Endothelial cell of umbilical vein (primary cell): ENCODE measurements around the gene CCN6. TPM values are rescaled to one million over a fixed set of nuclear protein-coding genes. Genes with fewer than 3 reads are reported as not detected.
"Not testable (repeated sequence)": the region's sequence is repeated elsewhere in the genome, so short reads cannot be mapped to it uniquely, and the experiment has no call there.

Source experiments
- BruUV-seq: library from RNA; stranded (reverse); fragments of 400-500 nt; replicated peaks from 2 replicates; lab custom pipeline; 2021; lab: Mats Ljungman, UMichigan
- CTCF ChIA-PET: fragments of 300-600, 350-600 bp; sonication (Branson Sonifier 250); formaldehyde crosslinking; loops from one replicate; lab custom pipeline; 2021; ENCODE audit warnings: antibody characterized with exemption, inconsistent platforms; lab: Charles Lee
- POLR2A ChIA-PET: fragments of 300-600, 350-600 bp; sonication (Branson Sonifier 250); formaldehyde crosslinking; loops from one replicate; lab custom pipeline; 2021; ENCODE audit warnings: antibody characterized with exemption, inconsistent platforms; lab: Charles Lee
- DNase-seq: peaks from one replicate; pipeline ENCODE4 v3.0.0-alpha.2; 2011; ENCODE audit warnings: low read depth, low spot score
- FAIRE-seq: peaks from 2 replicates; lab custom pipeline; 2011; peaks lifted over from hg19 to GRCh38; lab: Jason Lieb, UNC
- H2AFZ ChIP-seq: 2 replicates; pipeline ENCODE4 v1.6.0; 2012; ENCODE audit warnings: low read depth, low read length, control low read depth, inconsistent platforms
- H3K27ac ChIP-seq: 2 replicates; pipeline ENCODE4 v1.5.1; 2011; ENCODE audit warnings: low read depth, mild to moderate bottlenecking, control low read depth, low read length, moderate library complexity; ENCODE audit not compliant: insufficient read depth
- H3K27me3 ChIP-seq, 2 experiments: 2 replicates each; pipeline versions ENCODE4 v1.6.0 to v1.6.1; 2011; ENCODE audit warnings: low read length in 2 of 2, mixed read lengths in 1 of 2; ENCODE audit not compliant: control insufficient read depth in 2 of 2, insufficient read depth in 2 of 2
- H3K36me3 ChIP-seq, 2 experiments: 2 replicates in 1 of 2; 3 replicates in 1 of 2; pipeline ENCODE4 v1.5.1; 2011; ENCODE audit warnings: low read length in 2 of 2, mild to moderate bottlenecking in 1 of 2, moderate library complexity in 1 of 2; ENCODE audit not compliant: control insufficient read depth in 2 of 2, insufficient read depth in 2 of 2; ENCODE audit errors: extremely low read depth in 1 of 2
- H3K4me1 ChIP-seq: 3 replicates; pipeline ENCODE4 v1.5.1; 2011; ENCODE audit warnings: mild to moderate bottlenecking, low read length; ENCODE audit not compliant: control insufficient read depth, insufficient read depth; ENCODE audit errors: extremely low read depth
- H3K4me2 ChIP-seq: 2 replicates; pipeline ENCODE4 v1.6.1; 2011; ENCODE audit warnings: low read length, control low read depth, mixed read lengths; ENCODE audit not compliant: insufficient read depth
- H3K4me3 ChIP-seq, 3 experiments: fragments of 200-600 bp in 1 of 3; sonication (generic), shearing (Covaris generic) in 1 of 3; replicated peaks in 1 of 3; 2 replicates each; pipeline ENCODE4 v1.5.1; 2011 to 2016; ENCODE audit warnings: control low read depth in 3 of 3, low read length in 3 of 3, mild to moderate bottlenecking in 2 of 3, inconsistent platforms in 1 of 3, low read depth in 1 of 3, moderate library complexity in 1 of 3; ENCODE audit not compliant: insufficient read depth in 1 of 3
- H3K79me2 ChIP-seq: 2 replicates; pipeline ENCODE4 v1.6.0; 2012; ENCODE audit warnings: low read length, inconsistent platforms; ENCODE audit not compliant: control insufficient read depth, insufficient read depth
- H3K9ac ChIP-seq: replicated peaks from 2 replicates; pipeline ENCODE3; 2011; ENCODE audit warnings: low read length, control low read depth; ENCODE audit not compliant: insufficient read depth; ENCODE audit errors: extremely low read depth
- H3K9me1 ChIP-seq: replicated peaks from 3 replicates; pipeline ENCODE4 v1.6.0; 2011; ENCODE audit warnings: mild to moderate bottlenecking, low read length; ENCODE audit not compliant: control insufficient read depth, insufficient read depth; ENCODE audit errors: extremely low read depth
- H3K9me3 ChIP-seq: replicated peaks from 2 replicates; pipeline ENCODE4 v1.5.1; 2012; ENCODE audit warnings: low read length, inconsistent platforms; ENCODE audit not compliant: control insufficient read depth, insufficient read depth
- H4K20me1 ChIP-seq: replicated peaks from 2 replicates; pipeline ENCODE3; 2011; ENCODE audit warnings: mild to moderate bottlenecking, low read length; ENCODE audit not compliant: control insufficient read depth, insufficient read depth; ENCODE audit errors: extremely low read depth
- EZH2 ChIP-seq: IDR thresholded peaks from 2 replicates; pipeline ENCODE4 v1.6.1; 2012; ENCODE audit warnings: borderline replicate concordance, low read depth, mild to moderate bottlenecking, moderate library complexity, low read length, inconsistent platforms; ENCODE audit not compliant: severe bottlenecking
- FOS ChIP-seq: IDR thresholded peaks from 2 replicates; pipeline ENCODE4 v1.6.1; 2011; ENCODE audit warnings: mild to moderate bottlenecking, low read length, moderate library complexity, borderline replicate concordance; ENCODE audit not compliant: insufficient read depth
- GATA2 ChIP-seq: IDR thresholded peaks from 2 replicates; pipeline ENCODE4 v1.7.0; 2011; ENCODE audit warnings: low read depth, mild to moderate bottlenecking, moderate library complexity, mixed read lengths, low read length; ENCODE audit not compliant: insufficient read length, insufficient read depth
- JUN ChIP-seq: IDR thresholded peaks from 2 replicates; pipeline ENCODE4 v1.6.1; 2011; ENCODE audit warnings: borderline replicate concordance, low read depth; ENCODE audit not compliant: insufficient read length, insufficient read depth
- MYC ChIP-seq: IDR thresholded peaks from one replicate; pipeline ENCODE4 v1.6.1; 2011; ENCODE audit warnings: mild to moderate bottlenecking, low read depth, low read length
- POLR2A ChIP-seq: IDR thresholded peaks from 2 replicates; pipeline ENCODE4 v1.6.1; 2012; ENCODE audit warnings: low read depth, mild to moderate bottlenecking, control low read depth, low read length
- POLR2AphosphoS5 ChIP-seq: IDR thresholded peaks from 2 replicates; pipeline ENCODE4 v1.6.1; 2012; ENCODE audit warnings: low read depth, mild to moderate bottlenecking, control low read depth, low read length, moderate library complexity; ENCODE audit not compliant: insufficient read depth
- dilution Hi-C: fragments of 300-500 bp; cut with MboI; formaldehyde crosslinking; loops from one replicate; pipeline ENCODE4 v1.15.0; 2019; ENCODE audit warnings: low sequenced_read_pairs; ENCODE audit not compliant: extremely low pct_ligation_motif_present
- intact Hi-C: fragments of 100-400 bp; cut with micrococcal nuclease; formaldehyde crosslinking; loops from one replicate; pipeline ENCODE4 v1.10.0; 2022
- polyA plus RNA-seq, 4 experiments: library from polyadenylated mRNA; depleted of rRNA in 3 of 4; stranded (reverse) in 3 of 4; unstranded in 1 of 4; fragments of >200 nt; gene quantifications; 2 replicates each; pipeline versions ENCODE4 v1.2.1 to v1.2.3, GENCODE V29; 2011 to 2012; ENCODE audit warnings: missing spikeins in 1 of 4
- total RNA-seq: library from RNA; stranded (reverse); gene quantifications from 2 replicates; pipeline ENCODE4 v1.2.3, GENCODE V29; 2021
- TF ChIP-seq, protein P1 (sequence below), 2 donors: IDR thresholded peaks; 1 replicate in 1 of 2; 2 replicates in 1 of 2; pipeline ENCODE4 v1.5.1; 2011; ENCODE audit warnings: low read length in 2 of 2, mild to moderate bottlenecking in 2 of 2, moderate library complexity in 2 of 2, control low read depth in 1 of 2, inconsistent platforms in 1 of 2, low read depth in 1 of 2; ENCODE audit not compliant: insufficient read depth in 1 of 2; ENCODE audit errors: extremely low read depth in 1 of 2
- TF ChIP-seq, protein P2 (sequence below): IDR thresholded peaks from 2 replicates; pipeline ENCODE4 v1.6.1; 2011; ENCODE audit not compliant: insufficient read depth, insufficient read length

CCN6 gene
- total and polyA plus RNA-seq, 2 donors (not counting 3 experiments of a cell fraction or from before 2014, with no cell fraction given), result not detected

GRCh38 chr6:112050429-112050828 lies 3.5 kb upstream of the CCN6 start:
- FAIRE-seq (no peak), DNase-seq (no peak)
- Histone ChIP-seq H3K9me1 (no peaks in the 10 kb centered on the region), H3K36me3 (no peaks in the 10 kb centered on the region), H3K9ac (no peak overlapping the region), H3K79me2 (no peaks in the 10 kb centered on the region), H3K9me3 (no peaks in the 10 kb centered on the region), H3K4me1 (no peaks in the 10 kb centered on the region), H3K4me2 (no peak overlapping the region), H3K27ac (no peak overlapping the region), H3K27me3 (no peaks in the 10 kb centered on the region), H3K4me3 (no peak overlapping the region), H4K20me1 (no peaks in the 10 kb centered on the region), H2AFZ (no peak overlapping the region)
- ChIA-PET CTCF (interaction anchor here (0.8 to 3.1 kb wide), 5 partner anchors 8 to 1039 kb away, joined by 3 to 10 read pairs (median 4); a partner anchor contains a TSS), POLR2A (no interaction called here)
- dilution Hi-C loops (no loop called here), intact Hi-C loops (no loop called here)
- TF ChIP-seq GATA2 (no peak), MYC (no peak), JUN (no peak), EZH2 (no peak), FOS (no peak), POLR2AphosphoS5 (no peak), POLR2A (no peak)
- TF ChIP-seq, protein P1, sequence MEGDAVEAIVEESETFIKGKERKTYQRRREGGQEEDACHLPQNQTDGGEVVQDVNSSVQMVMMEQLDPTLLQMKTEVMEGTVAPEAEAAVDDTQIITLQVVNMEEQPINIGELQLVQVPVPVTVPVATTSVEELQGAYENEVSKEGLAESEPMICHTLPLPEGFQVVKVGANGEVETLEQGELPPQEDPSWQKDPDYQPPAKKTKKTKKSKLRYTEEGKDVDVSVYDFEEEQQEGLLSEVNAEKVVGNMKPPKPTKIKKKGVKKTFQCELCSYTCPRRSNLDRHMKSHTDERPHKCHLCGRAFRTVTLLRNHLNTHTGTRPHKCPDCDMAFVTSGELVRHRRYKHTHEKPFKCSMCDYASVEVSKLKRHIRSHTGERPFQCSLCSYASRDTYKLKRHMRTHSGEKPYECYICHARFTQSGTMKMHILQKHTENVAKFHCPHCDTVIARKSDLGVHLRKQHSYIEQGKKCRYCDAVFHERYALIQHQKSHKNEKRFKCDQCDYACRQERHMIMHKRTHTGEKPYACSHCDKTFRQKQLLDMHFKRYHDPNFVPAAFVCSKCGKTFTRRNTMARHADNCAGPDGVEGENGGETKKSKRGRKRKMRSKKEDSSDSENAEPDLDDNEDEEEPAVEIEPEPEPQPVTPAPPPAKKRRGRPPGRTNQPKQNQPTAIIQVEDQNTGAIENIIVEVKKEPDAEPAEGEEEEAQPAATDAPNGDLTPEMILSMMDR (IDR thresholded peaks at IDR 0.05; ENCODE audit: extremely low read depth in 1 of 2, insufficient read depth in 1 of 2, low read depth in 1 of 2, low read length in 2 of 2), result no peak
- TF ChIP-seq, protein P2, sequence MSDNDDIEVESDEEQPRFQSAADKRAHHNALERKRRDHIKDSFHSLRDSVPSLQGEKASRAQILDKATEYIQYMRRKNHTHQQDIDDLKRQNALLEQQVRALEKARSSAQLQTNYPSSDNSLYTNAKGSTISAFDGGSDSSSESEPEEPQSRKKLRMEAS, result no peak
- BruUV-seq, result no TSS peak

DNA sequence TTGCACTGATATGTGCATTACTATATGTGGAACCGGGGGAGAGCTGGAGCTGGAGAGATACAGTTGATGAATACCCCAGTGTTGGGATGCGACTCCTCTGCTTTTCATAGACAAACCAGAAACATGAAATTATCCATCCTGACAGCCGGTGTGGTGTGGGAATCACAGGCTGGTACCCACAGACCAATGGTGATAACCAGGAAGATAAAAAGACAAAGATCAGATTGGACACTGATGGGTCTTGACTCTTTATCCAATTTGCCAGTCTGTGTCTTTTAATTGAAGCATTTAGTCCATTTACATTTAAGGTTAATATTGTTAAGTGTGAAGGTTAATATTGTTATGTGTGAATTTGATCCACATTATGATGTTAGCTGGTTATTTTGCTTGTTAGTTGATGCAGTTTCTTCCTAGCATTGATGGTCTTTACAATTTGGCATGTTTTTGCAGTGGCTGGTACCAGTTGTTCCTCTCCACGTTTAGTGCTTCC lies 2.6 kb upstream of the CCN6 start:
- H3K27me3 ChIP-seq, dilution Hi-C loops, FAIRE-seq, H2AFZ ChIP-seq, H3K27ac ChIP-seq, H4K20me1 ChIP-seq, H3K36me3 ChIP-seq, BruUV-seq, H3K79me2 ChIP-seq, H3K9me1 ChIP-seq, intact Hi-C loops, DNase-seq, H3K4me1 ChIP-seq, H3K9me3 ChIP-seq, H3K9ac ChIP-seq, POLR2A ChIA-PET, H3K4me3 ChIP-seq, H3K4me2 ChIP-seq: not testable (repeated sequence)
- CTCF ChIA-PET, result interaction anchor here (0.8 to 3.1 kb wide), 2 partner anchors 10 to 1040 kb away, joined by 3 to 10 read pairs; no protein-coding TSS in a partner anchor
